Panc1 (cell line): Measurements from ENCODE around the gene MCM3AP. TPM values are rescaled to one million over a fixed set of nuclear protein-coding genes. Genes with fewer than 3 reads are reported as not detected.

Experiments used
- ATAC-seq: fragments of 200-7000 bp; cut with Tn5 transposase; 2 replicates; pipeline ENCODE4 v1.9.1; 2020; ENCODE audit warnings: mild to moderate bottlenecking, moderate library complexity
- BruUV-seq: library from RNA; stranded (reverse); fragments of 400-500 nt; replicated peaks from 2 replicates; lab custom pipeline; 2021; lab: Mats Ljungman, UMichigan
- CTCF ChIA-PET: fragments of 300-600 bp; sonication (Branson Sonifier 250); formaldehyde crosslinking; loops from one replicate; lab custom pipeline; 2022; ENCODE audit warnings: antibody characterized with exemption; lab: Charles Lee
- POLR2A ChIA-PET: fragments of 300-600 bp; sonication (Branson Sonifier 250); formaldehyde crosslinking; loops from one replicate; lab custom pipeline; 2022; ENCODE audit warnings: antibody characterized with exemption; lab: Charles Lee
- DNase-seq: peaks from one replicate; pipeline ENCODE4 v3.0.0-alpha.2; 2010; ENCODE audit warnings: low read depth, low spot score
- H3K27ac ChIP-seq: 2 replicates; pipeline ENCODE4 v1.5.1; 2011; ENCODE audit warnings: mild to moderate bottlenecking, low read length, inconsistent platforms
- H3K27me3 ChIP-seq: fragments of 200-500 bp; sonication (Bioruptor generic); 2 replicates; pipeline ENCODE4 v1.6.0; 2014; ENCODE audit warnings: low read length, inconsistent platforms; ENCODE audit not compliant: control insufficient read depth, insufficient read depth
- H3K36me3 ChIP-seq: fragments of 200-500 bp; sonication (Bioruptor generic); 2 replicates; pipeline ENCODE4 v1.5.1; 2014; ENCODE audit warnings: inconsistent platforms, mild to moderate bottlenecking, low read length, moderate library complexity; ENCODE audit not compliant: control insufficient read depth, insufficient read depth
- H3K4me1 ChIP-seq: 2 replicates; pipeline ENCODE4 v1.5.1; 2011; ENCODE audit warnings: inconsistent platforms, mild to moderate bottlenecking, low read length, moderate library complexity; ENCODE audit not compliant: control insufficient read depth, insufficient read depth
- H3K4me3 ChIP-seq, 2 experiments: 2 replicates each; pipeline ENCODE4 v1.5.1; 2011 to 2012; ENCODE audit warnings: low read depth in 2 of 2, low read length in 2 of 2, mild to moderate bottlenecking in 2 of 2, inconsistent platforms in 1 of 2, moderate library complexity in 1 of 2
- H3K9me3 ChIP-seq: fragments of 200-500 bp; sonication (Bioruptor generic); 2 replicates; pipeline ENCODE4 v1.5.1; 2014; ENCODE audit warnings: low read depth, mild to moderate bottlenecking, inconsistent platforms, low read length, moderate library complexity; ENCODE audit not compliant: control insufficient read depth, insufficient read depth
- POLR2AphosphoS5 ChIP-seq: IDR thresholded peaks from 2 replicates; pipeline ENCODE4 v1.6.1; 2012; ENCODE audit warnings: mild to moderate bottlenecking, low read depth, low read length, moderate library complexity
- REST ChIP-seq, 2 experiments: IDR thresholded peaks; 2 replicates each; pipeline ENCODE4 v1.6.1; 2011 to 2012; ENCODE audit warnings: low read depth in 2 of 2, control low read depth in 1 of 2, low read length in 1 of 2, mild to moderate bottlenecking in 1 of 2, moderate library complexity in 1 of 2; ENCODE audit not compliant: insufficient read depth in 1 of 2
- SIN3A ChIP-seq: IDR thresholded peaks from 2 replicates; pipeline ENCODE4 v1.6.1; 2012; ENCODE audit warnings: low read depth, mild to moderate bottlenecking, low read length, moderate library complexity, borderline replicate concordance; ENCODE audit not compliant: insufficient read depth
- TCF7L2 ChIP-seq: IDR thresholded peaks from 2 replicates; pipeline ENCODE4 v1.6.1; 2011; ENCODE audit warnings: mild to moderate bottlenecking, low read depth, low read length, inconsistent platforms
- in situ Hi-C: cut with HindIII; loops from 2 replicates; pipeline ENCODE4 v1.10.0; 2016; ENCODE audit warnings: low sequenced_read_pairs, low pct_unique_long_range_greater_than_20kb
- intact Hi-C: fragments of 100-400 bp; cut with micrococcal nuclease; formaldehyde crosslinking; loops from one replicate; pipeline ENCODE4 v1.10.0; 2022; ENCODE audit not compliant: unreplicated experiment
- total RNA-seq: library from RNA; stranded (reverse); gene quantifications from one replicate; pipeline ENCODE4 v1.2.1, GENCODE V29; 2021; ENCODE audit not compliant: unreplicated experiment
- TF ChIP-seq, protein P1 (sequence below): fragments of 450-650 bp; IDR thresholded peaks from 2 replicates; pipeline ENCODE4 v1.5.1; 2017; ENCODE audit warnings: mild to moderate bottlenecking

The MCM3AP gene
- total RNA-seq, 1 experiment from 2014 or later = 95.0 TPM

DNA sequence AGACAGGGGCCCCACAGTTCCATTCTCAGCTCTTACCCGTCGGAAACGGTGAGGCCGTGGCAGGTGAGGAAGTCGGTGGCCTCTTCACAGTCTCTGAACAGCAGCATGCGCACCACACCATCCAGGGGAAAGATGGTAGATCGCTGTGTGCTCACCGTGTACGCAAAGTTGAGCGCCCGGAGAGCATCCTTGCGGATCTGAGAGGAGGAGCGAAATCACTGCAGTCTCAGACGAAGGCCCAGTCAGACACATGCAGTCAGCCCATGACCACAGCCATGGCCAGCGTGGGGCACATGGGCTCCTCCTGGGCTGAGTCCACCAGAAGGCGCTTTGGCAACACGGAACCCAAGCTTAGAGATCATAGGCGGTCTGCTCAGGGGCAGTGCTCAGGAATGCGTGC is 18.5 kb downstream of the MCM3AP start:
- Histone ChIP-seq H3K27ac (no peak overlapping the region), H3K9me3 (no peaks in the 10 kb centered on the region), H3K4me1 (peaks cover 19% of the 10 kb centered on the region), H3K4me3 (no peak overlapping the region), H3K27me3 (no peaks in the 10 kb centered on the region), H3K36me3 (peaks cover 2% of the 10 kb centered on the region; the same call in 1 of the 2 replicates)
- TF ChIP-seq SIN3A (no peak), TCF7L2 (no peak), POLR2AphosphoS5 (no peak), REST (IDR thresholded peaks at IDR 0.05; ENCODE audit: insufficient read depth in 1 of 2, low read depth in 2 of 2, low read length in 1 of 2) (no peak)
- TF ChIP-seq, protein P1, sequence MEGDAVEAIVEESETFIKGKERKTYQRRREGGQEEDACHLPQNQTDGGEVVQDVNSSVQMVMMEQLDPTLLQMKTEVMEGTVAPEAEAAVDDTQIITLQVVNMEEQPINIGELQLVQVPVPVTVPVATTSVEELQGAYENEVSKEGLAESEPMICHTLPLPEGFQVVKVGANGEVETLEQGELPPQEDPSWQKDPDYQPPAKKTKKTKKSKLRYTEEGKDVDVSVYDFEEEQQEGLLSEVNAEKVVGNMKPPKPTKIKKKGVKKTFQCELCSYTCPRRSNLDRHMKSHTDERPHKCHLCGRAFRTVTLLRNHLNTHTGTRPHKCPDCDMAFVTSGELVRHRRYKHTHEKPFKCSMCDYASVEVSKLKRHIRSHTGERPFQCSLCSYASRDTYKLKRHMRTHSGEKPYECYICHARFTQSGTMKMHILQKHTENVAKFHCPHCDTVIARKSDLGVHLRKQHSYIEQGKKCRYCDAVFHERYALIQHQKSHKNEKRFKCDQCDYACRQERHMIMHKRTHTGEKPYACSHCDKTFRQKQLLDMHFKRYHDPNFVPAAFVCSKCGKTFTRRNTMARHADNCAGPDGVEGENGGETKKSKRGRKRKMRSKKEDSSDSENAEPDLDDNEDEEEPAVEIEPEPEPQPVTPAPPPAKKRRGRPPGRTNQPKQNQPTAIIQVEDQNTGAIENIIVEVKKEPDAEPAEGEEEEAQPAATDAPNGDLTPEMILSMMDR = no peak
- DNase-seq (no peak), ATAC-seq (no peak)
- in situ Hi-C loops = no loop called here
- CTCF ChIA-PET = no interaction called here
- intact Hi-C loops = no loop called here
- BruUV-seq = no TSS peak
- POLR2A ChIA-PET = no interaction called here

DNA sequence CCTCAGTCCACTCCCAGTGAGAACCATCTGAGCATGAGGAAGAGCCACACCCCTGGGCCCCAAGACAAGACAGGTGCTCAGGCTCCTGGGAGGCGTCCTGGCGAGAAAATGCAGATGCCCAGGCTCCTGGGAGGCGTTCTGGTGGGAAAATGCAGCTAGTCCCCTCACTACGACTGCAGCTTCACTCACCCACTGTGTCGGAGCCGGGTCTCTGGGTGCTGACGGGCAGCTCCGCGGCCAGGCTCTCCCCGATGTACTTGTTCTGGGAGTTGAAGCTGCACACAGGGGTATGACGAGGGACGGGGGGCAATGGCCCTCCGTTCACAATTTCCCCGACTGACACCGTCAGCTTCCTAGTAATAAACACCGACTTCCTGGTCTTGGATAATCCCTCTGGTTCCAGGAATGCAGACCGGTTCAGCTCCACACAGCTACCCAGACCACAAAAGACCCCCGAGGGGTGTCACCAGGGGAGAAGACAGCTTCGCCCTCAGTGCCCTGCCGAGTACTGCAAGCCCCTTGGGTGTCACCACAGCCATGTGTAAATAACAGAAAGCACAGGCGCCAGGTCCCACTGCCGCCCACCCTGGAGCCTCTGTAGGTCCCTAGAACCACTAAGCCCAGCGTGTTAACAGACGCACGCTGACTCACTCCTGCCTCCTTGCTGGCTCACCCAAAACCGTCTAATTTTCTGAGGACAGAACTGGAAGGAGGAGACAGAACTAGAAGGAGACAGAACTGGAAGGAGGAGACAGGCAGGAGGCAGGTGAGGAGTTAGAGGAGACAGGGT is 19.5 kb downstream of the MCM3AP start:
- CTCF ChIA-PET = no interaction called here
- POLR2A ChIA-PET = no interaction called here
- Histone ChIP-seq H3K9me3 (no peaks in the 10 kb centered on the region), H3K4me3 (no peak overlapping the region), H3K27me3 (no peaks in the 10 kb centered on the region), H3K27ac (no peak overlapping the region), H3K4me1 (peaks cover 19% of the 10 kb centered on the region), H3K36me3 (peaks cover 2% of the 10 kb centered on the region)
- intact Hi-C loops = no loop called here
- TF ChIP-seq POLR2AphosphoS5 (no peak), REST (IDR thresholded peaks at IDR 0.05; ENCODE audit: insufficient read depth in 1 of 2, low read depth in 2 of 2, low read length in 1 of 2) (no peak), SIN3A (no peak), TCF7L2 (no peak)
- TF ChIP-seq, protein P1 = no peak
- no peak for DNase-seq
- no peak for ATAC-seq
- no TSS peak for BruUV-seq
- in situ Hi-C loops = no loop called here
